IMR-90 (cell line): ENCODE results near the gene DUS2. TPM values are rescaled to one million over a fixed set of nuclear protein-coding genes. Genes with fewer than 3 reads are reported as not detected.
A peak's percentile ranks its signal among the peaks of the same experiment; 100 is the strongest.

ENCODE experiments used
- ATAC-seq: fragments of 200-7000 bp; cut with Tn5 transposase; 2 replicates; pipeline ENCODE4 v1.9.1; 2020; ENCODE audit warnings: low read depth, mild to moderate bottlenecking, moderate library complexity
- BruUV-seq: library from RNA; stranded (reverse); fragments of 400-500 nt; replicated peaks from 2 replicates; lab custom pipeline; 2021; lab: Mats Ljungman, UMichigan
- CTCF ChIA-PET: fragments of 300-600 bp; formaldehyde crosslinking; extraction: SDS; loops from one replicate; lab custom pipeline; 2021; ENCODE audit warnings: antibody characterized with exemption; lab: Yijun Ruan, JAX
- POLR2A ChIA-PET: fragments of 300-600 bp; sonication (Branson Sonifier 250); formaldehyde crosslinking; loops from one replicate; lab custom pipeline; 2022; ENCODE audit warnings: antibody characterized with exemption; ENCODE audit not compliant: unreplicated experiment; lab: Charles Lee
- DNase-seq: peaks from one replicate; pipeline ENCODE4 v3.0.0; 2013
- H2AFZ ChIP-seq: replicated peaks from 2 replicates; pipeline ENCODE3; 2013; ENCODE audit warnings: low read length, mild to moderate bottlenecking; ENCODE audit not compliant: poor library complexity
- H2AK5ac ChIP-seq: 2 replicates; pipeline ENCODE4 v1.6.1; 2013; ENCODE audit warnings: low read depth, low read length, inconsistent platforms
- H2AK9ac ChIP-seq: replicated peaks from 2 replicates; pipeline ENCODE3; 2013; ENCODE audit warnings: mild to moderate bottlenecking, low read depth, low read length, moderate library complexity; ENCODE audit not compliant: poor library complexity
- H2BK120ac ChIP-seq: 2 replicates; pipeline ENCODE4 v1.6.1; 2013; ENCODE audit warnings: low read depth, low read length, inconsistent platforms
- H2BK15ac ChIP-seq: 3 replicates; pipeline ENCODE4 v1.6.1; 2013; ENCODE audit warnings: low read depth, low read length, inconsistent platforms
- H2BK20ac ChIP-seq: 2 replicates; pipeline ENCODE4 v1.6.1; 2013; ENCODE audit warnings: low read depth, mild to moderate bottlenecking, inconsistent platforms, low read length, moderate library complexity
- H2BK5ac ChIP-seq: 2 replicates; pipeline ENCODE4 v1.6.1; 2013; ENCODE audit warnings: mild to moderate bottlenecking, low read depth, low read length, inconsistent platforms; ENCODE audit not compliant: poor library complexity, severe bottlenecking
- H3K14ac ChIP-seq: replicated peaks from 2 replicates; pipeline ENCODE4 v1.6.1; 2013; ENCODE audit warnings: low read depth, low read length, inconsistent platforms
- H3K18ac ChIP-seq: 2 replicates; pipeline ENCODE4 v1.6.1; 2013; ENCODE audit warnings: low read depth, low read length, control low read depth
- H3K23ac ChIP-seq: 2 replicates; pipeline ENCODE4 v1.6.1; 2013; ENCODE audit warnings: low read depth, low read length, inconsistent platforms
- H3K27ac ChIP-seq: 2 replicates; pipeline ENCODE4 v1.5.1; 2013; ENCODE audit warnings: mild to moderate bottlenecking, control low read depth, low read length; ENCODE audit not compliant: insufficient read depth
- H3K27me3 ChIP-seq: 2 replicates; pipeline ENCODE4 v1.6.1; 2013; ENCODE audit warnings: low read length; ENCODE audit not compliant: control insufficient read depth, insufficient read depth
- H3K36me3 ChIP-seq: 2 replicates; pipeline ENCODE4 v1.6.1; 2013; ENCODE audit warnings: low read length, mixed read lengths; ENCODE audit not compliant: control insufficient read depth, insufficient read depth
- H3K4ac ChIP-seq: 2 replicates; pipeline ENCODE4 v1.6.1; 2013; ENCODE audit warnings: low read depth, low read length, inconsistent platforms
- H3K4me1 ChIP-seq: 2 replicates; pipeline ENCODE4 v1.6.1; 2013; ENCODE audit warnings: low read length, mixed read lengths; ENCODE audit not compliant: control insufficient read depth, insufficient read depth
- H3K4me2 ChIP-seq: 2 replicates; pipeline ENCODE4 v1.6.1; 2013; ENCODE audit warnings: low read depth, mild to moderate bottlenecking, control low read depth, low read length, moderate library complexity
- H3K4me3 ChIP-seq: 2 replicates; pipeline ENCODE4 v1.5.1; 2013; ENCODE audit warnings: low read depth, mild to moderate bottlenecking, control low read depth, low read length, moderate library complexity; ENCODE audit not compliant: insufficient read depth
- H3K56ac ChIP-seq: 2 replicates; pipeline ENCODE4 v1.6.1; 2013; ENCODE audit warnings: low read length, inconsistent platforms; ENCODE audit not compliant: insufficient read depth; ENCODE audit errors: extremely low read depth
- H3K79me1 ChIP-seq, 2 experiments: 2 replicates each; pipeline ENCODE4 v1.6.1; 2013; ENCODE audit warnings: low read length in 2 of 2, inconsistent platforms in 1 of 2, low read depth in 1 of 2
- H3K9ac ChIP-seq: 2 replicates; pipeline ENCODE4 v1.6.1; 2013; ENCODE audit warnings: low read depth, low read length, control low read depth
- H3K9me1 ChIP-seq: 2 replicates; pipeline ENCODE4 v1.6.1; 2013; ENCODE audit warnings: low read length, inconsistent platforms; ENCODE audit not compliant: insufficient read depth
- H3K9me3 ChIP-seq: 2 replicates; pipeline ENCODE4 v1.6.1; 2013; ENCODE audit warnings: low read length; ENCODE audit not compliant: control insufficient read depth, insufficient read depth
- H4K20me1 ChIP-seq: 2 replicates; pipeline ENCODE4 v1.6.1; 2013; ENCODE audit warnings: low read length, inconsistent platforms; ENCODE audit not compliant: insufficient read depth
- H4K5ac ChIP-seq: 2 replicates; pipeline ENCODE4 v1.6.1; 2013; ENCODE audit warnings: mild to moderate bottlenecking, low read depth, low read length, control low read depth
- H4K8ac ChIP-seq, 2 experiments: 2 replicates each; pipeline ENCODE4 v1.6.1; 2013; ENCODE audit warnings: low read depth in 2 of 2, low read length in 2 of 2, control low read depth in 1 of 2, inconsistent platforms in 1 of 2
- H4K91ac ChIP-seq: 2 replicates; pipeline ENCODE4 v1.6.1; 2013; ENCODE audit warnings: low read depth, low read length, inconsistent platforms; ENCODE audit not compliant: insufficient read depth
- CEBPB ChIP-seq: IDR thresholded peaks from 2 replicates; pipeline ENCODE4 v1.6.1; 2012; ENCODE audit warnings: low read depth, low read length, improper control_type of control experiment
- CHD1 ChIP-seq: IDR thresholded peaks from 2 replicates; pipeline ENCODE4 v1.6.1; 2012; ENCODE audit warnings: low read depth, low read length, improper control_type of control experiment
- CTCF ChIP-seq: conservative IDR thresholded peaks from 2 replicates; pipeline ENCODE4 v1.5.1; 2012; ENCODE audit warnings: mild to moderate bottlenecking, low read depth, low read length, improper control_type of control experiment
- ELK1 ChIP-seq: fragments of 150-350 bp; IDR thresholded peaks from 2 replicates; pipeline ENCODE4 v1.6.1; 2016; ENCODE audit warnings: low read depth, mild to moderate bottlenecking, low read length, moderate library complexity, borderline replicate concordance
- FOS ChIP-seq: fragments of 150-350 bp; IDR thresholded peaks from 2 replicates; pipeline ENCODE4 v1.6.1; 2016; ENCODE audit warnings: low read depth, low read length
- MAFK ChIP-seq: IDR thresholded peaks from 2 replicates; pipeline ENCODE4 v1.6.1; 2012; ENCODE audit warnings: low read depth, low read length, improper control_type of control experiment
- MAZ ChIP-seq: IDR thresholded peaks from 2 replicates; pipeline ENCODE4 v1.6.1; 2012; ENCODE audit warnings: low read depth, mild to moderate bottlenecking, low read length, improper control_type of control experiment, moderate library complexity, borderline replicate concordance
- MXI1 ChIP-seq: IDR thresholded peaks from 2 replicates; pipeline ENCODE4 v1.6.1; 2012; ENCODE audit warnings: low read depth, mild to moderate bottlenecking, low read length, moderate library complexity, borderline replicate concordance
- NFE2L2 ChIP-seq: fragments of 150-350 bp; IDR thresholded peaks from 2 replicates; pipeline ENCODE4 v1.6.1; 2016; ENCODE audit warnings: low read depth, mild to moderate bottlenecking, low read length
- POLR2A ChIP-seq: IDR thresholded peaks from 2 replicates; pipeline ENCODE4 v1.6.1; 2012; ENCODE audit warnings: mild to moderate bottlenecking, low read depth, low read length
- RAD21 ChIP-seq: IDR thresholded peaks from 2 replicates; pipeline ENCODE4 v1.6.1; 2012; ENCODE audit warnings: low read length, improper control_type of control experiment
- RCOR1 ChIP-seq: IDR thresholded peaks from 2 replicates; pipeline ENCODE4 v1.6.1; 2012; ENCODE audit warnings: mild to moderate bottlenecking, low read length, improper control_type of control experiment; ENCODE audit not compliant: insufficient replicate concordance
- RFX5 ChIP-seq: IDR thresholded peaks from 2 replicates; pipeline ENCODE4 v1.8.0; 2012; ENCODE audit warnings: low read depth, mild to moderate bottlenecking, low read length, moderate library complexity
- SMC3 ChIP-seq: fragments of 150-350 bp; IDR thresholded peaks from 2 replicates; pipeline ENCODE4 v1.6.1; 2016; ENCODE audit warnings: low read depth, mild to moderate bottlenecking, antibody characterized with exemption, low read length, moderate library complexity
- USF2 ChIP-seq: fragments of 150-350 bp; IDR thresholded peaks from 2 replicates; pipeline ENCODE4 v1.6.1; 2017; ENCODE audit warnings: mild to moderate bottlenecking, antibody characterized with exemption, low read length, low read depth
- WGBS, 2 experiments: methylation state at CpG; one replicate each; pipeline versions ENCODE4 v1.1.5 to v1.1.7; 2013; ENCODE audit warnings: missing lambda C conversion rate in 2 of 2; ENCODE audit not compliant: insufficient read length in 1 of 2; ENCODE audit errors: extremely low coverage in 2 of 2; 5-methylcytosine and 5-hydroxymethylcytosine counted together
- dilution Hi-C: fragments of 300-500 bp; cut with HindIII; formaldehyde crosslinking; loops from one replicate; pipeline ENCODE4 v1.14.3; 2018; ENCODE audit warnings: low sequenced_read_pairs; ENCODE audit not compliant: unreplicated experiment
- in situ Hi-C: fragments of 300-500 bp; cut with MboI; formaldehyde crosslinking; loops from 3 replicates; pipeline ENCODE4 v1.14.3; 2019; ENCODE audit warnings: low sequenced_read_pairs, inconsistent platforms, mixed read lengths
- intact Hi-C: fragments of 100-400 bp; cut with micrococcal nuclease; formaldehyde crosslinking; loops from 2 replicates; pipeline ENCODE4 v1.10.0; 2022
- polyA plus RNA-seq, 3 experiments: library from polyadenylated mRNA; depleted of rRNA; stranded (reverse); fragments of >200 nt; gene quantifications; 2 replicates each; pipeline ENCODE4 v1.2.3, GENCODE V29; 2012; ENCODE audit warnings: low replicate concordance in 1 of 3
- total RNA-seq: library from RNA; depleted of rRNA; stranded (reverse); fragments of >200 nt; gene quantifications from 2 replicates; pipeline ENCODE4 v1.2.3, GENCODE V29; 2012

Gene DUS2
- total and polyA plus RNA-seq, 2 of the 4 experiments (the other 2 are of a cell fraction) = 15.8 to 30.5 TPM

- H3K18ac ChIP-seq = no peak overlapping the region
- no TSS peak for BruUV-seq
- dilution Hi-C loops (no loop called here), intact Hi-C loops (loop anchor here (10.0 kb wide), 1 partner anchor 241 kb away; no protein-coding TSS in a partner anchor), in situ Hi-C loops (no loop called here)
- DNase-seq = no peak
- CTCF ChIA-PET = interaction anchor here (0.7 to 2.6 kb wide), 2 partner anchors 18 to 50 kb away, joined by 4 to 10 read pairs; no protein-coding TSS in a partner anchor
- H4K20me1 ChIP-seq = peaks cover 4% of the 10 kb centered on the region; the same call in 1 of the 2 replicates
- H2BK15ac ChIP-seq = 0 out of 3 replicates have a peak overlapping the region, but pooled peaks have one; percentile 6
- H3K36me3 ChIP-seq = peaks cover 5% of the 10 kb centered on the region; the same call in 1 of the 2 replicates
- H4K8ac ChIP-seq = peak overlapping the region; percentile 99 to 100; a peak in 2 of 4 replicates
- no peak for ATAC-seq
- H3K4me3 ChIP-seq = no peak overlapping the region
- H3K4ac ChIP-seq = peak overlapping the region; percentile 57
- peaks cover 4 to 27% of the 10 kb centered on the region in 2 experiments; a peak in 2 of 4 replicates for H3K79me1 ChIP-seq
- H2AFZ ChIP-seq = no peak overlapping the region
- no peaks in the 10 kb centered on the region for H3K9me3 ChIP-seq
- no peak overlapping the region for H3K4me2 ChIP-seq
- peak overlapping the region; percentile 67; the same call in 1 of the 2 replicates for H2AK5ac ChIP-seq
- no peak overlapping the region for H3K9ac ChIP-seq
- no peak overlapping the region for H4K91ac ChIP-seq
- no peak overlapping the region for H4K5ac ChIP-seq
- 100% methylated on average over 1 of the region's 4 CpGs; no CpG with 5 or more reads in 1 of the 2 experiments for WGBS, 2 experiments
- H2BK120ac ChIP-seq = no peak overlapping the region
- no peak overlapping the region for H3K56ac ChIP-seq
- H3K23ac ChIP-seq = peak overlapping the region; percentile 53; the same call in 1 of the 2 replicates
- peak overlapping the region; percentile 70; the same call in 1 of the 2 replicates for H3K14ac ChIP-seq
- peaks cover 24% of the 10 kb centered on the region for H3K9me1 ChIP-seq
- H2AK9ac ChIP-seq = peak overlapping the region; percentile 17
- H3K27ac ChIP-seq = no peak overlapping the region
- POLR2A ChIA-PET = no interaction called here
- no peak overlapping the region for H2BK5ac ChIP-seq
- no peaks in the 10 kb centered on the region for H3K27me3 ChIP-seq
- H3K4me1 ChIP-seq = peaks cover 23% of the 10 kb centered on the region
- no peak overlapping the region for H2BK20ac ChIP-seq
- TF ChIP-seq MXI1 = no peak
- TF ChIP-seq RCOR1 = no peak
- no peak for TF ChIP-seq CHD1
- no peak for TF ChIP-seq SMC3
- TF ChIP-seq ELK1 = no peak
- no peak for TF ChIP-seq MAFK
- no peak for TF ChIP-seq USF2
- no peak for TF ChIP-seq MAZ
- TF ChIP-seq CEBPB = no peak
- no peak for TF ChIP-seq NFE2L2
- TF ChIP-seq FOS = no peak
- no peak for TF ChIP-seq RAD21
- TF ChIP-seq RFX5 = no peak
- TF ChIP-seq POLR2A = no peak
- no peak for TF ChIP-seq CTCF
Measured at GRCh38 chr16:68083239-68083781, 60.2 kb downstream of the DUS2 start.
